ENCODE results near the gene DCLK2.

Gene DCLK2

GRCh38 chr4:150212485-150212884 is 134.2 kb downstream of the DCLK2 start:
- no peak for DNase-seq

DNA sequence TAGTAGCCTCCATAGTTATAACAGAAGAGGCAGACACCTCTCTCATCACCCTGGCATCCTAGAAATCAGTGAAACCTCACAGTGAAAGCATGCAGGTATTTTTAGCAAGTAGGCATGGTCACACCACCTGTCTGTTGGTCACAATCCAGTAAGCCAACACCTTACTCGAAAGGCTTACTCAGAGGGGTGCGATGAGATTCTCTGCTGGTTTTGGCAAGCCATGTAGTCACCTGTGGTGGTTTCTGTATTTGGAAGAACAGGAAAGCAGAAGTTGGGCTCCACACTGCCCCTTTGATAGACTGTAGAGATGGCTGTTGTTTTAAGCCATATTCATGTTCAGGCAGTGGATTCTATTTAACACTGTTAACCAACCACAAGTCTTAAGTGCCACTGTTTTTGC is 134.7 kb downstream of the DCLK2 start:
- no peak for DNase-seq

- DNase-seq: no peak
Observed at GRCh38 chr4:150215601-150216000, 137.4 kb downstream of the DCLK2 start.

- DNase-seq: no peak
Observed at GRCh38 chr4:150216726-150217125, 138.5 kb downstream of the DCLK2 start.

GRCh38 chr4:150217192-150217591 is 138.9 kb downstream of the DCLK2 start:
- no peak for DNase-seq

GRCh38 chr4:150217808-150218207 is 139.6 kb downstream of the DCLK2 start:
- no peak for DNase-seq

DNA sequence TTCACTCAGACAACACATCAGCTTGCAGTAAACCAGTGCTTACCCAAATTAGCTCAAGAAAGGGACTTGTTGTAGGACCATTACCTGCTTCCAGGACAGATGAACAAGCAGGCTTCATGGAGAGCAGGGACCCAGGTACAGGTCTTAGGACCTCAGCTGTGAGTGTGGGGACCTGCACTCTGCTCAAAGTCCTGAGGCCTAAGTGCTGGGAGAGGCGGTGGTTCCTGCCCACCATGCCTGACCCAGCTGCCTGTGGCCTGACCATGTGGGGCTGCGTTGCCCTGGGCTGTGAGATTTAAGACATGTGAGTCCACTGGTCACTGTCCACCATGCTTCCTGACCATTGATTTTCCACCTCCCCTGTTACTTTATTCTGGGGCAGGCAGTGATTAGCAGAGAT is 140.2 kb downstream of the DCLK2 start:
- DNase-seq: no peak

GRCh38 chr4:150219841-150220240 is 141.6 kb downstream of the DCLK2 start:
- DNase-seq: no peak

GRCh38 chr4:150224896-150225591 is 146.8 kb downstream of the DCLK2 start:
- DNase-seq: no peak

GRCh38 chr4:150229520-150229919 is 151.3 kb downstream of the DCLK2 start:
- no peak for DNase-seq

DNA sequence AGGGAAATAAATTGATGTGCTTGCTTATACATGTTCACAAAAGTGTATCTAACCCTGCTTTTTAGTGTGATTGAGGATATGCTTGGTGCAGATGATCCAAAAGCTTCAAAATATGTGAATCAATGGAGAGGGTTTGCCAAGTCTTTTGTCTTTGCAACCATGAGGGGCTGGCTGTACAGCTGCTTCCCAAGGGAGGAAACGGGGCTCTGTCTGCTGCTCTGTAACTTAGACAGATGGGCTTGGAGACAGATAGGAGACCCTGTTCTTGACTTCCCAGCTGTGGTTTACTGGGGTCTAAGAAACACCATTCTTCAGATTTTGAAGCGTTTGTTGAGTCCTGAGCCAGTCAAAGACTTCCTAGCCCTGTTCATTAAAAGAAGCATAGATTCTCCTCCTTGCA is 152.3 kb downstream of the DCLK2 start:
- DNase-seq: no peak

GRCh38 chr4:150231107-150231770 is 153.0 kb downstream of the DCLK2 start:
- DNase-seq: no peak

GRCh38 chr4:150232029-150232428 is 153.8 kb downstream of the DCLK2 start:
- DNase-seq: no peak

DNA sequence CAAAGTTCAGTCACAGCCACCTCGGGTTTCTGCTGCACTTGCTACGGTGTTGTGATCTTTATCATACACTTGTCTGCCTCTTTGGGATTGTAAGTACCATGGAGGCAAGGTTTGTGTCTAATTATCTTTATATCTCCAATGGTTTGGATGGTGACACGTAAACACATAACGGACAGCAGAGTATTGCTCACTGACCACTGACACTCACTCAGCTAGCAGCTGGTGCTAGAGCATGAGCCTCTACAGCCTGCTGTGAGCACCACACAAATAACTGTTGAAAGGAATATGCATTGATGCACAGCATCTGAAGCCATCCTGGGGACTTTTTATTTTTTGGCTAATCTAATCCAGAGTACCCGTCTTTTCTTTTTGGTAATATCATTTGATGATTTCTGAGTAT is 156.0 kb downstream of the DCLK2 start:
- DNase-seq: no peak

DNA sequence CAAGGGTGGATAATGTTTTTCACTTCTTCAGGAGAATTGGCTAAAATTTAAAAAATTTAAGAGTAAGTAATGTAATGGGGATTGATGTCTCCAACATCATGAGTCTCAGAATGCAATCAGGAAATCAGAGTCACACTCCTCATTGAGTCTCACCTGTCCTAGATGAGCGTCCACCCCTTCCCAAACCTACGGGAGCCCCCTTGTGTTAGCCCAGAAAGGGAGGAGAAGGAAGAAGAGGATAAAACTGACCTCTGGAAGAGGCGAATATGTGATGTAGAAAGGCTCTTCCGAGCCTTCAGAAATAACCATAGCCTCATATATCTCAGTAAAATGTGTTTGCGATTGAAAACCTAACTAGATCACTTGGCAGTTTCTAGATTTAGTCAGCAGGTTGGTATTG is 157.1 kb downstream of the DCLK2 start:
- DNase-seq: no peak

GRCh38 chr4:150235808-150236271 is 157.6 kb downstream of the DCLK2 start:
- no peak for DNase-seq

DNA sequence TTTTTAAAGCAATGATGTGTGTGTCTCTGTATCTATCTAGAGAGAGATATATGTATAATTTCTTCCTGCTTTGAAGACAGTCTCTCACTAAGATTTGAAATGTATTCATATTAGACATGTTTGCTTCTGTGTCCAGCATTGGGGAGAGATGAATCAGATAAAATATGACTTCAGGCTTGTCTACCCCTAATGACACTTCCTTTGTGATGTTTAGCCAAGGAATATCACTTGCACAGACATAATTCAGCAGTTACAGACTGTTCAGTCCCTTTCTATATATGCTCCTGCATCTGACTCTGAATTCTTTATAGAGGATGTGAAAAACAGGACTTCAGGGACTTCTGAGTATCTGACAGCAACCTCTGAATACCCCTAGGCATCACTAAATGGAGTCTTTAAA is 158.4 kb downstream of the DCLK2 start:
- DNase-seq: no peak

GRCh38 chr4:150237110-150237872 is 159.0 kb downstream of the DCLK2 start:
- no peak for DNase-seq

DNA sequence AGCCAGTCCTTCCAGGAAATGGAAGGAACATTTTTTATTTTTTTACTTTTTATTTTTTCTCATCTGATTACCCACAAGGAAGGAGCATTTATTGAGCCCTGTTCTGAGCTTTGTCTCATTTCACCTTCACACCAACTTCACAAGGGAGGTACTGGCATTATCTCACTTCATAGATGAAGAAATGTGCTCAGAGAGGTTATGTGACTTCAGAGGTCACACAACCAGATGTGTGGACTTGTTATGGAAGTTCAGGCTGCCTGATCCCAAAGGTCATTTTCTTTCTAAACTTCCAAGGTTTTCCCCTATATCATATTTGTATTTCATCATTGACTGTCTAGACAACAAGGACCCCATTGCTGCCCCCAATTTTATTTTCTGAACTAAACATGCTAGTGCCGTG is 160.3 kb downstream of the DCLK2 start:
- no peak for DNase-seq

GRCh38 chr4:150240011-150240410 is 161.8 kb downstream of the DCLK2 start:
- DNase-seq: no peak

DNA sequence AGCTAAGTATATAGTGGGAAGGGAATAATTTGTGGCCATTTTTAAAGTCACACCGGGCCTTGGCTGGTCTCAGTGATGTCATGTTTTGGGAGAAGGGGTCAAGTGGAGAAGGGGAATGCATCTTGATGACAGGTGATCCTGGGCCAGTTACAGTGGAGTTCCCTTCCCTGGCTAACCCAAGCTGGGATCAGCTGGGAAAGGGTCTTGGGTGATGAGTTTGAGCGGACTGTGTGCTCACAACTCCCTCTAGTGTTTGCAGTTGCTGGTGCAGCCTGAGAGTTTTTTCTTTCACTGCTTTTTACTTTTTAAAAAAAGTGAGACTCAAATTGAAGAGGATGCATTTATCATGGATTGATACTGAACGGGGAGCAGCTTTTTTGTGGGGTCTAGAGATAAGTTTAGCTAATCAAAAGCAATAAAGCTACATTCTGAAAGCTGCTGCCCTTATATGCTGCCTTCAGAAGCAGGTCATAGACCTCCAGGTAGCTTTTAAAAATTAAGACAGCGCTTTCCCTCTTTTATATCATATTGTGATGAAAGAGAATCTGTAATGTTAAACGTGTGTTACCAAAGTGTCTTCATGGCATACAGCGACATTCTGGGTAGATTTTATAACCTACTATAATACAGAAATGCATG is 164.7 kb downstream of the DCLK2 start:
- no peak for DNase-seq

DNA sequence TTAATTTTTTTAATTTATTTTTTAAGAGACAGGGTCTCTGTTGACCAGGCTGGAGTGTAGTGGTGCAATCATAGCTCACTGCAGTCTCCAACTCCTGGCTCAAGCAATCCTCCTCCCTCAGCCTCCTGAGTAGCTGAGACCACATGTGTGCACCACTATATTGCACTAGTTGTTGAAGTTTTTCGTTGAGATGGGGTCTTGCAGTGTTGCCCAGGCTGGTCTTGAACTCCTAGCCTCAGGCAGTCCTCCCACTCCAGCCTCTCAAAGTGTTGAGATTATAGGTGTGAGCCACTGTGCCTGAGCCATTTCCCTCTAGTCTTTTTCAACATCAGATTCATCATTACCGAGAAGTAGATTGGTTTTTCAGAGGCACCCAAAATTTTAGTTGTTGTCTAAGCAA is 165.7 kb downstream of the DCLK2 start:
- no peak for DNase-seq

DNA sequence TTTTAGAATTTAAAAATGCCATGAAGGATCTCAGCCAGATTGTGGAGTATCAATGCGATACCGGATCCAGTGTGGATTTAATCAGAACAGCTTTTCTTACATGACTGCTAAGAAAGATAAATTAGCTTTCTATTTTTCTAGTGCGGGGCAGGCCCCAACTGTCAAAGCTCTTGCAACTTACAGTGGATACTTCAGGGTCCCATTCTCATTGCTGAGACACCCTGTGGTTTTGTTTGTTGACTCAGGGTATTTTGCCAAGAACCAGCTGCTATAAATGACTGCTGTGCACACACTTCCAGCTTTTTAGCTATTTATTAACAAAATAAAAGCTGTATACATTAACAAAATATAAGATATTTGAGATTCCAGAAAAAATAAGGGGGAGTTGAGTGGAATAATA is 166.4 kb downstream of the DCLK2 start:
- DNase-seq: no peak

GRCh38 chr4:150247184-150247583 is 168.9 kb downstream of the DCLK2 start:
- no peak for DNase-seq
